K562 (cell line): ENCODE results near the gene CFAP69. TPM values are rescaled to one million over a fixed set of nuclear protein-coding genes. Genes with fewer than 3 reads are reported as not detected.

Experiments
- ATAC-seq: fragments of 200-7000 bp; cut with Tn5 transposase; 3 replicates; pipeline ENCODE4 v1.9.1; 2020; ENCODE audit warnings: moderate library complexity
- BruUV-seq: library from RNA; stranded (reverse); fragments of 400-500 nt; replicated peaks from 2 replicates; lab custom pipeline; 2021; lab: Mats Ljungman, UMichigan
- CTCF ChIA-PET: fragments of 300-600 bp; formaldehyde crosslinking; extraction: SDS; loops from one replicate; lab custom pipeline; 2021; ENCODE audit warnings: low intra/inter-chr PET ratio; lab: Yijun Ruan, JAX
- POLR2A ChIA-PET: fragments of 300-600, 350-650 bp; sonication (Branson Sonifier 250); formaldehyde crosslinking; extraction: SDS; loops from one replicate; lab custom pipeline; 2021; ENCODE audit warnings: antibody characterized with exemption, inconsistent platforms; lab: Yijun Ruan, JAX
- DNase-seq, 4 experiments: peaks; one replicate each; pipeline versions ENCODE4 v3.0.0 to v3.0.0-alpha.2; 2011 to 2018; ENCODE audit warnings: low spot score in 3 of 4, mixed read lengths in 3 of 4; ENCODE audit errors: extremely low read depth in 1 of 4
- FAIRE-seq: peaks from 2 replicates; lab custom pipeline; 2011; peaks lifted over from hg19 to GRCh38; lab: Jason Lieb, UNC
- H2AFZ ChIP-seq: 2 replicates; pipeline ENCODE4 v1.6.0; 2011; ENCODE audit warnings: low read depth, low read length, control low read depth, inconsistent platforms
- H3K27ac ChIP-seq: fragments of 200-600 bp; 3 replicates; pipeline ENCODE4 v1.8.0; 2011; ENCODE audit warnings: low read depth, mild to moderate bottlenecking, control low read depth, inconsistent platforms, low read length, moderate library complexity, mixed read lengths; ENCODE audit errors: extremely low read depth
- H3K27me3 ChIP-seq, 2 experiments: fragments of 300-600 bp in 1 of 2; 2 replicates in 1 of 2; 3 replicates in 1 of 2; pipeline versions ENCODE4 v1.6.0 to v1.8.0; 2011; ENCODE audit warnings: inconsistent platforms in 2 of 2, low read length in 2 of 2, mild to moderate bottlenecking in 1 of 2, mixed read lengths in 1 of 2, moderate library complexity in 1 of 2; ENCODE audit not compliant: control insufficient read depth in 2 of 2, insufficient read depth in 2 of 2
- H3K36me3 ChIP-seq: fragments of 300-600 bp; 3 replicates; pipeline ENCODE4 v1.8.0; 2011; ENCODE audit warnings: mild to moderate bottlenecking, low read length, inconsistent platforms; ENCODE audit not compliant: control insufficient read depth, insufficient read depth
- H3K4me1 ChIP-seq, 2 experiments: fragments of 200-600 bp in 1 of 2; replicated peaks in 1 of 2; 2 replicates in 1 of 2; 3 replicates in 1 of 2; pipeline versions ENCODE4 v1.5.1 to v1.8.0; 2011; ENCODE audit warnings: inconsistent platforms in 2 of 2, low read length in 2 of 2, mild to moderate bottlenecking in 1 of 2, mixed read lengths in 1 of 2, moderate library complexity in 1 of 2; ENCODE audit not compliant: control insufficient read depth in 2 of 2, insufficient read depth in 2 of 2
- H3K4me2 ChIP-seq: 2 replicates; pipeline ENCODE4 v1.6.1; 2011; ENCODE audit warnings: low read length, control low read depth, inconsistent platforms, mixed read lengths; ENCODE audit not compliant: insufficient read depth
- H3K4me3 ChIP-seq: fragments of 200-600 bp; sonication (generic), shearing (Covaris generic); 2 replicates; pipeline ENCODE4 v1.5.1; 2016; ENCODE audit warnings: control low read depth, inconsistent platforms
- H3K79me2 ChIP-seq: fragments of 200-600 bp; 3 replicates; pipeline ENCODE4 v1.8.0; 2011; ENCODE audit warnings: low read length, inconsistent platforms; ENCODE audit not compliant: control insufficient read depth, insufficient read depth
- H3K9ac ChIP-seq, 2 experiments: 2 replicates each; pipeline versions ENCODE4 v1.6.0 to v1.6.1; 2011; ENCODE audit warnings: low read depth in 2 of 2, low read length in 2 of 2, control low read depth in 1 of 2, inconsistent platforms in 1 of 2, mild to moderate bottlenecking in 1 of 2, mixed read lengths in 1 of 2; ENCODE audit not compliant: insufficient read depth in 1 of 2
- H3K9me1 ChIP-seq: one replicate; pipeline ENCODE4 v1.6.0; 2011; ENCODE audit warnings: inconsistent platforms, mild to moderate bottlenecking, low read length, moderate library complexity; ENCODE audit not compliant: control insufficient read depth, insufficient read depth
- H3K9me3 ChIP-seq: replicated peaks from 2 replicates; pipeline ENCODE4 v1.5.1; 2011; ENCODE audit warnings: low read depth, low read length, inconsistent platforms; ENCODE audit not compliant: control insufficient read depth, insufficient read depth
- H4K20me1 ChIP-seq: replicated peaks from 2 replicates; pipeline ENCODE4 v1.6.1; 2011; ENCODE audit warnings: low read length, inconsistent platforms, mixed read lengths; ENCODE audit not compliant: control insufficient read depth, insufficient read depth
- BACH1 ChIP-seq: fragments of 200-800 bp; sonication (Bioruptor generic); IDR thresholded peaks from 2 replicates; pipeline ENCODE4 v1.6.1; 2016; ENCODE audit warnings: missing genetic modification characterization, missing compliant biosample characterization
- CBFB ChIP-seq: sonication (generic); formaldehyde crosslinking; IDR thresholded peaks from 2 replicates; pipeline ENCODE4 v1.4.0; 2020; ENCODE audit warnings: mild to moderate bottlenecking, missing genetic modification reagents
- DACH1 ChIP-seq: fragments of 450-650 bp; IDR thresholded peaks from 2 replicates; pipeline ENCODE4 v1.6.1; 2018; ENCODE audit not compliant: partially characterized antibody
- HDAC8 ChIP-seq: fragments of 450-650 bp; IDR thresholded peaks from 2 replicates; pipeline ENCODE4 v1.6.1; 2016; ENCODE audit warnings: mild to moderate bottlenecking, missing genetic modification characterization, moderate library complexity, missing compliant biosample characterization
- ILF3 ChIP-seq: fragments of 450-650 bp; IDR thresholded peaks from 2 replicates; pipeline ENCODE4 v1.6.1; 2018; ENCODE audit warnings: antibody characterized with exemption, mild to moderate bottlenecking, moderate library complexity, borderline replicate concordance
- POLR3G ChIP-seq: IDR thresholded peaks from 2 replicates; pipeline ENCODE4 v1.6.1; 2011; ENCODE audit not compliant: insufficient read length, insufficient replicate concordance; ENCODE audit errors: extremely low read depth
- PURB ChIP-seq: sonication (generic); formaldehyde crosslinking; IDR thresholded peaks from 2 replicates; pipeline ENCODE4 v1.9.0; 2021; ENCODE audit warnings: low read depth, mild to moderate bottlenecking, missing genetic modification reagents
- RNF2 ChIP-seq: sonication (generic); IDR thresholded peaks from 2 replicates; pipeline ENCODE4 v1.6.1; 2016
- SP2 ChIP-seq: IDR thresholded peaks from 2 replicates; pipeline ENCODE4 v1.6.1; 2011; ENCODE audit warnings: mild to moderate bottlenecking, low read depth, low read length, moderate library complexity; ENCODE audit not compliant: poor library complexity, severe bottlenecking; ENCODE audit errors: extremely low read depth
- TAF15 ChIP-seq: fragments of 200-400 bp; formaldehyde crosslinking; IDR thresholded peaks from 2 replicates; pipeline ENCODE4 v1.6.1; 2017; ENCODE audit warnings: mild to moderate bottlenecking, low read depth, low read length, moderate library complexity
- TSC22D4 ChIP-seq: fragments of 450-650 bp; IDR thresholded peaks from 2 replicates; pipeline ENCODE4 v1.6.1; 2016; ENCODE audit warnings: missing genetic modification characterization, missing biosample characterization, control low read depth
- ZNF408 ChIP-seq: fragments of 250-450 bp; sonication (Bioruptor Pico); IDR thresholded peaks from 2 replicates; pipeline ENCODE4 v1.4.0; 2020; ENCODE audit warnings: low read depth, mild to moderate bottlenecking, moderate library complexity
- WGBS: fragments of 100-300 bp; shearing (Covaris generic); methylation state at CpG from one replicate; pipeline ENCODE4 v1.1.6; 2016; ENCODE audit warnings: low coverage, mixed read lengths; ENCODE audit not compliant: insufficient coverage; ENCODE audit errors: missing lambda C conversion rate; 5-methylcytosine and 5-hydroxymethylcytosine counted together
- in situ Hi-C: fragments of 300-500 bp; cut with MboI; formaldehyde crosslinking; loops from 4 replicates; pipeline ENCODE4 v1.15.0; 2018; ENCODE audit warnings: inconsistent platforms, mixed read lengths
- intact Hi-C: fragments of 100-400 bp; cut with micrococcal nuclease; formaldehyde crosslinking; loops from 2 replicates; pipeline ENCODE4 v1.14.2; 2022
- polyA plus RNA-seq, 8 experiments: library from polyadenylated mRNA; depleted of rRNA in 4 of 8; stranded (reverse) in 5 of 8; unstranded in 3 of 8; fragments of >200 nt; fragmentation: Nextera tagmentation in 2 of 8; fragmentation: Illumina TruSeq in 1 of 8; extraction: Ambion mirVana in 2 of 8; extraction: Trizol in 1 of 8; gene quantifications; 2 replicates each; pipeline versions ENCODE4 v1.2.1 to v1.2.3, GENCODE V29; 2011 to 2014; ENCODE audit warnings: inconsistent platforms in 1 of 8, missing spikeins in 1 of 8
- total RNA-seq, 7 experiments: library from RNA; depleted of rRNA in 6 of 7; stranded (reverse); fragments of >200 nt in 6 of 7; fragmentation: Illumina TruSeq in 2 of 7; extraction: Trizol in 2 of 7; gene quantifications; 2 replicates each; pipeline versions ENCODE4 v1.2.1 to v1.2.3, GENCODE V29; 2011 to 2021; ENCODE audit warnings: low replicate concordance in 1 of 7

The CFAP69 gene
- total and polyA plus RNA-seq, 9 of the 15 experiments (the other 6 are each of a cell fraction or from before 2014, with no cell fraction given), result 0.24 to 5.1 (median 1.7) TPM

DNA sequence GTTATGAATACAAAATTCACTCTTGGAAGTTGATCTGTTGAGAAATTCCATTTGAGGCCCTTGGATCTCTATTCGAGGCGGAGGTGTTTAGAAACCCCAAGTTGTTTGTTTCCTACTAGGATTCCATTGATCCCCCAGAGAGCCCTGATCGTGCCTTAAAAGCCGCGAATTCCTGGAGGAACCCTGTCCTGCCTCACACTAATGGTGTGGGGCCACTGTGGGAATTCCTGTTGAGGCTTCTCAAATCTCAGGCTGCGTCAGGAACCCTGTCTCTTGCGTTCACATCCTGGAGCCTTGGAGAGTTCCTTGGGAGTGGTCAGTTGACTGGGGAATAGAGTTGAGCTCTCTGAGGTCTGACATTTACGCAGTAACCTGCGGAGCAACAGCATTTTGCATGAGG, 1.2 kb downstream of the CFAP69 start:
- Histone ChIP-seq H4K20me1 (no peaks in the 10 kb centered on the region), H3K27me3 (no peaks in the 10 kb centered on the region; a peak in 1 of 5 replicates), H3K9me3 (no peaks in the 10 kb centered on the region), H3K9ac (no peak overlapping the region), H2AFZ (peak overlapping the region; percentile 95), H3K4me1 (peaks cover 4 to 9% of the 10 kb centered on the region in 2 experiments; a peak in 3 of 5 replicates), H3K36me3 (no peaks in the 10 kb centered on the region), H3K9me1 (no peaks in the 10 kb centered on the region), H3K27ac (no peak overlapping the region), H3K4me3 (peak overlapping the region; percentile 67), H3K79me2 (no peaks in the 10 kb centered on the region), H3K4me2 (no peak overlapping the region; the same call in 1 of the 2 replicates)
- TF ChIP-seq CBFB (CRISPR knock-in tag), result no peak
- no peak for TF ChIP-seq HDAC8
- no peak for TF ChIP-seq PURB
- intact Hi-C loops (loop anchor here (5.0 kb wide), 1 partner anchor 156 kb away; the partner anchor contains the start of gene CLDN12), in situ Hi-C loops (no loop called here)
- DNase-seq, result no peak
- ChIA-PET POLR2A (no interaction called here), CTCF (no interaction called here)
- ATAC-seq, result no peak
- BruUV-seq, result no TSS peak
- WGBS, result 30% methylated on average over 9 of the region's 9 CpGs
- FAIRE-seq, result no peak

GRCh38 chr7:90248706-90249105, 3.7 kb downstream of the CFAP69 start:
- H3K36me3 ChIP-seq, result no peaks in the 10 kb centered on the region
- intact Hi-C loops (loop anchor here (5.0 kb wide), 1 partner anchor 154 kb away; the partner anchor contains the start of gene CLDN12), in situ Hi-C loops (no loop called here)
- no peak overlapping the region for H3K4me2 ChIP-seq
- H4K20me1 ChIP-seq, result no peaks in the 10 kb centered on the region
- H3K79me2 ChIP-seq, result no peaks in the 10 kb centered on the region
- POLR2A ChIA-PET, result interaction anchor here (0.6 kb wide), 1 partner anchor 25 kb away, joined by 3 read pairs; no protein-coding TSS in a partner anchor
- H2AFZ ChIP-seq, result no peak overlapping the region
- no peaks in the 10 kb centered on the region for H3K9me1 ChIP-seq
- H3K4me1 ChIP-seq, result peaks cover 4 to 9% of the 10 kb centered on the region in 2 experiments; a peak in 2 of 5 replicates
- no peak overlapping the region for H3K9ac ChIP-seq
- no peaks in the 10 kb centered on the region for H3K9me3 ChIP-seq
- no peaks in the 10 kb centered on the region; a peak in 1 of 5 replicates for H3K27me3 ChIP-seq
- no peak for ATAC-seq
- no peak for FAIRE-seq
- H3K27ac ChIP-seq, result no peak overlapping the region
- 4% methylated on average over 3 of the region's 3 CpGs for WGBS
- CTCF ChIA-PET, result no interaction called here
- TF ChIP-seq TAF15 (no peak), RNF2 (no peak), TSC22D4 (tag) (no peak), SP2 (no peak), BACH1 (tag) (no peak), ILF3 (no peak), POLR3G (no peak), DACH1 (no peak), ZNF408 (no peak)
- no TSS peak for BruUV-seq
- no peak overlapping the region for H3K4me3 ChIP-seq
- DNase-seq, result no peak
